GM21360 (cell line): ENCODE data around the gene PGBD2.
"Not testable (repeated sequence)": the region's sequence is repeated elsewhere in the genome, so short reads cannot be mapped to it uniquely, and the experiment has no call there.

Source experiments
- ATAC-seq: cut with Tn5 transposase; IDR thresholded peaks from one replicate; pipeline ENCODE4 v1.9.1; 2021; ENCODE audit warnings: mild to moderate bottlenecking, moderate library complexity; ENCODE audit not compliant: unreplicated experiment

Gene PGBD2

GRCh38 chr1:248924696-248925532 is 18.9 kb downstream of the PGBD2 start:
- ATAC-seq = peak; percentile 89

- ATAC-seq = not testable (repeated sequence)
These were observed 19.8 kb downstream of the PGBD2 start for GRCh38 chr1:248925859-248926258.

GRCh38 chr1:248926401-248927182 is 20.6 kb downstream of the PGBD2 start:
- no peak for ATAC-seq

GRCh38 chr1:248927283-248927682 is 21.2 kb downstream of the PGBD2 start:
- ATAC-seq = not testable (repeated sequence)

- not testable (repeated sequence) for ATAC-seq
These were observed 22.1 kb downstream of the PGBD2 start for GRCh38 chr1:248928122-248928521.

- not testable (repeated sequence) for ATAC-seq
These were observed 24.0 kb downstream of the PGBD2 start for GRCh38 chr1:248930037-248930436.

GRCh38 chr1:248938173-248938809 is 32.3 kb downstream of the PGBD2 start:
- not testable (repeated sequence) for ATAC-seq

- not testable (repeated sequence) for ATAC-seq
These were observed 38.3 kb downstream of the PGBD2 start for GRCh38 chr1:248944134-248944999.

GRCh38 chr1:248945000-248945423 is 39.0 kb downstream of the PGBD2 start:
- ATAC-seq = not testable (repeated sequence)

GRCh38 chr1:248945453-248945852 is 39.4 kb downstream of the PGBD2 start:
- ATAC-seq = not testable (repeated sequence)

GRCh38 chr1:248945856-248946416 is 39.9 kb downstream of the PGBD2 start:
- not testable (repeated sequence) for ATAC-seq
